Lower leg skin (tissue), 4 donors: ENCODE results near the gene CRMP1. TPM values are rescaled to one million over a fixed set of nuclear protein-coding genes. Genes with fewer than 3 reads are reported as not detected.

Experiments used
- DNase-seq, 2 donors: peaks; one replicate each; pipeline ENCODE4 v3.0.0-alpha.2; 2019; ENCODE audit warnings: low spot score in 2 of 2
- H3K4me3 ChIP-seq: fragments of 200-600 bp; sonication (generic); 2 replicates; pipeline ENCODE4 v1.5.1; 2017; ENCODE audit warnings: mild to moderate bottlenecking, low read depth; ENCODE audit not compliant: poor library complexity, severe bottlenecking
- POLR2A ChIP-seq, 2 donors: fragments of 450-650 bp; IDR thresholded peaks; one replicate each; pipeline ENCODE4 v1.6.1; 2016 to 2017; ENCODE audit warnings: antibody characterized with exemption in 2 of 2, mild to moderate bottlenecking in 1 of 2, moderate library complexity in 1 of 2
- WGBS, 2 donors: methylation state at CpG; one replicate each; pipeline ENCODE4 v1.1.5; 2018; 5-methylcytosine and 5-hydroxymethylcytosine counted together
- intact Hi-C: fragments of 100-400 bp; cut with DNase I; formaldehyde crosslinking; loops from one replicate; pipeline ENCODE4 v1.15.0; 2023; ENCODE audit warnings: low total_unique reads
- total RNA-seq, 4 donors: library from RNA; depleted of rRNA; stranded (reverse); fragments of >200 nt; gene quantifications; one replicate each; pipeline ENCODE4 v1.1.0, GENCODE V29; 2016
- TF ChIP-seq, protein P1 (sequence below), 3 donors: fragments of 450-650 bp; IDR thresholded peaks; one replicate each; pipeline ENCODE4 v1.5.1; 2016; ENCODE audit warnings: antibody characterized with exemption in 3 of 3, mild to moderate bottlenecking in 3 of 3, moderate library complexity in 2 of 3

The CRMP1 gene
- total RNA-seq, 4 donors from 2014 or later, result 0.17 to 1.2 (median 0.17) TPM; not detected in 1

GRCh38 chr4:5810770-5811430, 82.0 kb downstream of the CRMP1 start:
- no peak for TF ChIP-seq POLR2A (IDR thresholded peaks at IDR 0.05)
- TF ChIP-seq, protein P1, sequence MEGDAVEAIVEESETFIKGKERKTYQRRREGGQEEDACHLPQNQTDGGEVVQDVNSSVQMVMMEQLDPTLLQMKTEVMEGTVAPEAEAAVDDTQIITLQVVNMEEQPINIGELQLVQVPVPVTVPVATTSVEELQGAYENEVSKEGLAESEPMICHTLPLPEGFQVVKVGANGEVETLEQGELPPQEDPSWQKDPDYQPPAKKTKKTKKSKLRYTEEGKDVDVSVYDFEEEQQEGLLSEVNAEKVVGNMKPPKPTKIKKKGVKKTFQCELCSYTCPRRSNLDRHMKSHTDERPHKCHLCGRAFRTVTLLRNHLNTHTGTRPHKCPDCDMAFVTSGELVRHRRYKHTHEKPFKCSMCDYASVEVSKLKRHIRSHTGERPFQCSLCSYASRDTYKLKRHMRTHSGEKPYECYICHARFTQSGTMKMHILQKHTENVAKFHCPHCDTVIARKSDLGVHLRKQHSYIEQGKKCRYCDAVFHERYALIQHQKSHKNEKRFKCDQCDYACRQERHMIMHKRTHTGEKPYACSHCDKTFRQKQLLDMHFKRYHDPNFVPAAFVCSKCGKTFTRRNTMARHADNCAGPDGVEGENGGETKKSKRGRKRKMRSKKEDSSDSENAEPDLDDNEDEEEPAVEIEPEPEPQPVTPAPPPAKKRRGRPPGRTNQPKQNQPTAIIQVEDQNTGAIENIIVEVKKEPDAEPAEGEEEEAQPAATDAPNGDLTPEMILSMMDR (IDR thresholded peaks at IDR 0.05), result no peak
- intact Hi-C loops, result loop anchor here (10.0 kb wide), 2 partner anchors 346 to 756 kb away; partner anchors contain the start of gene STK32B
- 84 to 87% methylated on average over 12 of the region's 12 CpGs for WGBS, 2 donors
- no peak for DNase-seq
- no peak overlapping the region for H3K4me3 ChIP-seq

DNA sequence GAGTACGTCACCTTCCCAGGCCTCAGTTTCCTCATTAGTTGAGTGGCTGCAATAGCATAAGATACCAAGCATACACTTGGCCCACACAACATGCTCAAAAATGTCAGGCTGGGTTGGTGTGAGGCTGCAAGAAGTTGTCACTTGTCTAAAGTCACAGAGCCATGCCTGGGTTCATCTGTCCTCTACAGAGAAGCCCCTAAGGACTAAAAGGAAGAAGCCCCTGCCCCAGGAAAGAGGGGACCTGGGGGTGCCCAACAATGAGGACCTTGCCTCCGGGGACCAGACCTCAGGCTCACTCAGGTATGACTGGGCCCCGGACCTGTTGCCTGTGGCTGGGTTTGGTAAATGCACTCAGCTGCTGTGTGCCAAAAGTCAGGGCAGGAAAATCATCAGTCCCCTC, 82.7 kb downstream of the CRMP1 start:
- no peak for TF ChIP-seq POLR2A (IDR thresholded peaks at IDR 0.05)
- TF ChIP-seq, protein P1 (IDR thresholded peaks at IDR 0.05), result no peak
- no peak for DNase-seq
- 94 to 96% methylated on average over 3 of the region's 3 CpGs for WGBS, 2 donors
- intact Hi-C loops, result loop anchor here (10.0 kb wide), 2 partner anchors 345 to 755 kb away; partner anchors contain the start of gene STK32B
- H3K4me3 ChIP-seq, result no peak overlapping the region

DNA sequence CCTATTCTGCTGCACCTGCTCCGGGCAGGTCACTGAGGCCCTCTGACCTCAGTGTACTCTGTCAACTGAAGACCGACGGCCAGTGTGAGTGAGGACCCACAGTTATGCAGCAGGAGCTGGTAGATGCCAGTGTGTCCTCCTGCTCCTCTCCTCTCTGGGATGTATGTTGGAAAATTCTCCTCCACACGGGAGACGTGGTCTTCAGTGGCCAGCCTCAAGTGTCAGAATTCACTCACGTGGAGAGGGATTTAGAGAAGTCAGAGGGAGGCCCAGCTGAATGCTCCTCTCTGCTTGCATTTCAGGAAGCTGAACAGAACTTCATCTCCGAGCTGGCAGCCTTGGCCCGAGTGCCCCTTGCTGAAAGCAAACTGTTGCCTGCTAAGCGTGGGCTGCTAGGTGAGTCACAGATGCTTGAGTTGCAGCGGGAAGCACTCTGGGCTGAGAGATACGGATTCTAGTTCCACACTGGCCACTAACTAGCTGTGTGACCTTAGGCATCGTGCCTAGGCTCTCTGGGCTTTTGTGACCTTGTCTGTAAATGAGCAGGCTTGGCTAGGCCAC, 83.6 kb downstream of the CRMP1 start:
- TF ChIP-seq, protein P1 (IDR thresholded peaks at IDR 0.05), result no peak
- TF ChIP-seq POLR2A (IDR thresholded peaks at IDR 0.05), result no peak
- no peak overlapping the region for H3K4me3 ChIP-seq
- intact Hi-C loops, result no loop called here
- WGBS, 2 donors, result 88 to 89% methylated on average over 12 of the region's 12 CpGs
- no peak for DNase-seq

DNA sequence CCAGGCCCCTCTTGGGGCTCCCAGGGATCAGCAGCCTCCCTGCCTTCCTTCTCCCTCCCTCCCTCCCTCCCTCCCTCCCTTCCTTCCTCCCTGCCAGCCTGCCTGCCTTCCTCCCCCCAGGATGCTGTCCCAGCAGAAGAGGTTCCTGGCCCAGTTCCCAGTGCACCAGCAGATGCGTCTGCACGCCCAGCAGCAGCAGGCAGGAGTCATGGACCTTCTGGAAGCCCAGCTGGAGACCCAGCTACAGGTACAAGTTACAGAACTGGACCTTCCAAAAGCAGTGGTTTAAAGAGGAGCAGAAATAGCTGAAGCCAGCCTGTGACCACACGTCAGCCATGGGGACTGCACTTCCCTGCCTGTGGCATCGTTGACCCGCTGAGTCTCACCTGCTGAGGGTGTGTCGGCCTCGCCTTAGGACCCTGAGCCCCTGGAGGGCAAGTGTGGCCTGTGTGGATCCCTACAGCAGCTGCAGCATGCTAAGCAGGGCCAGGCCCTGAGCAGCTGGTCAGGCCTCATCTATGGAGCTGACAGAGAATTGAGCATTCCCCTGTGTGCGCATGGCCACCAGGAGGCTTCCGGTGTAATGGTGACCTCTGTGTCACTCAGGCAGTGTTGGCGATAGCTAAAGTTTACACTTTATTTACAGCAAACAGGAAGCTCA, 84.7 kb downstream of the CRMP1 start:
- WGBS, 2 donors, result 77 to 81% methylated on average over 10 of the region's 10 CpGs
- H3K4me3 ChIP-seq, result no peak overlapping the region
- no peak for DNase-seq
- TF ChIP-seq, protein P1 (IDR thresholded peaks at IDR 0.05), result no peak
- no peak for TF ChIP-seq POLR2A (IDR thresholded peaks at IDR 0.05)
- intact Hi-C loops, result no loop called here

GRCh38 chr4:5805270-5805669, 87.6 kb downstream of the CRMP1 start:
- TF ChIP-seq, protein P1 (IDR thresholded peaks at IDR 0.05), result no peak
- TF ChIP-seq POLR2A (IDR thresholded peaks at IDR 0.05), result no peak
- 91 to 96% methylated on average over 11 of the region's 11 CpGs for WGBS, 2 donors
- intact Hi-C loops, result no loop called here
- no peak for DNase-seq
- H3K4me3 ChIP-seq, result no peak overlapping the region
